CD8-positive, alpha-beta memory T cell (primary cell): ENCODE results near the gene LCNL1. TPM values are rescaled to one million over a fixed set of nuclear protein-coding genes. Genes with fewer than 3 reads are reported as not detected.

Experiments
- CTCF ChIA-PET: fragments of 350-600 bp; sonication (Branson Sonifier 250); formaldehyde crosslinking; loops from one replicate; lab custom pipeline; 2021; ENCODE audit warnings: antibody characterized with exemption; lab: Charles Lee
- POLR2A ChIA-PET: fragments of 350-600 bp; sonication (Branson Sonifier 250); formaldehyde crosslinking; loops from one replicate; lab custom pipeline; 2021; ENCODE audit warnings: antibody characterized with exemption; lab: Charles Lee
- DNase-seq, 5 donors: peaks; one replicate each; pipeline versions ENCODE4 v3.0.0 to v3.0.0-alpha.2; 2020 to 2022; ENCODE audit warnings: mixed read lengths in 1 of 5
- H3K27ac ChIP-seq: one replicate; pipeline ENCODE4 v1.7.0; 2013; ENCODE audit warnings: low read depth, mild to moderate bottlenecking, low read length, moderate library complexity
- H3K27me3 ChIP-seq: 2 replicates; pipeline ENCODE4 v1.7.0; 2013; ENCODE audit warnings: low read length, mild to moderate bottlenecking; ENCODE audit not compliant: insufficient read depth, poor library complexity, severe bottlenecking
- H3K36me3 ChIP-seq: 2 replicates; pipeline ENCODE4 v1.7.0; 2013; ENCODE audit warnings: mild to moderate bottlenecking, low read length, moderate library complexity; ENCODE audit not compliant: insufficient read depth
- H3K4me1 ChIP-seq: 2 replicates; pipeline ENCODE4 v1.7.0; 2013; ENCODE audit warnings: mild to moderate bottlenecking, low read length, moderate library complexity; ENCODE audit not compliant: insufficient read depth
- H3K4me3 ChIP-seq: 2 replicates; pipeline ENCODE4 v1.7.0; 2013; ENCODE audit warnings: mild to moderate bottlenecking, low read length
- H3K9me3 ChIP-seq: 2 replicates; pipeline ENCODE4 v1.7.0; 2013; ENCODE audit warnings: mild to moderate bottlenecking, low read length
- H3K27ac Mint-ChIP-seq, 8 donors: one replicate each; pipeline ENCODE4 v1.8.0; 2020 to 2021; ENCODE audit warnings: mixed read lengths in 8 of 8, mild to moderate bottlenecking in 6 of 8, inconsistent platforms in 3 of 8, moderate library complexity in 3 of 8
- H3K27me3 Mint-ChIP-seq, 2 donors: one replicate each; pipeline ENCODE4 v1.8.0; 2020 to 2021; ENCODE audit warnings: mixed read lengths in 2 of 2, mild to moderate bottlenecking in 1 of 2, moderate library complexity in 1 of 2
- H3K36me3 Mint-ChIP-seq, 3 donors: one replicate each; pipeline ENCODE4 v1.8.0; 2020 to 2021; ENCODE audit warnings: mixed read lengths in 3 of 3, inconsistent platforms in 1 of 3, mild to moderate bottlenecking in 1 of 3
- H3K4me1 Mint-ChIP-seq, 3 donors: one replicate each; pipeline ENCODE4 v1.8.0; 2020 to 2021; ENCODE audit warnings: mixed read lengths in 3 of 3, inconsistent platforms in 1 of 3, mild to moderate bottlenecking in 1 of 3
- H3K4me3 Mint-ChIP-seq, 7 donors: one replicate each; pipeline ENCODE4 v1.8.0; 2020 to 2021; ENCODE audit warnings: mixed read lengths in 7 of 7, mild to moderate bottlenecking in 6 of 7, moderate library complexity in 4 of 7, inconsistent platforms in 2 of 7
- H3K9me3 Mint-ChIP-seq, 5 donors: one replicate each; pipeline ENCODE4 v1.8.0; 2020 to 2022; ENCODE audit warnings: mixed read lengths in 5 of 5, mild to moderate bottlenecking in 3 of 5, moderate library complexity in 2 of 5, inconsistent platforms in 1 of 5
- polyA plus RNA-seq: library from polyadenylated mRNA; unstranded; fragments of 300-500 nt; fragmentation: Illumina TruSeq; gene quantifications from one replicate; pipeline ENCODE4 v1.2.3, GENCODE V29; 2021
- total RNA-seq, 2 experiments: library from RNA; stranded (reverse); gene quantifications; one replicate each; pipeline ENCODE4 v1.2.3, GENCODE V29; 2021

LCNL1 gene
- total and polyA plus RNA-seq, 3 experiments from 2014 or later, result 0.16 to 0.22 (median 0.20) TPM

DNA sequence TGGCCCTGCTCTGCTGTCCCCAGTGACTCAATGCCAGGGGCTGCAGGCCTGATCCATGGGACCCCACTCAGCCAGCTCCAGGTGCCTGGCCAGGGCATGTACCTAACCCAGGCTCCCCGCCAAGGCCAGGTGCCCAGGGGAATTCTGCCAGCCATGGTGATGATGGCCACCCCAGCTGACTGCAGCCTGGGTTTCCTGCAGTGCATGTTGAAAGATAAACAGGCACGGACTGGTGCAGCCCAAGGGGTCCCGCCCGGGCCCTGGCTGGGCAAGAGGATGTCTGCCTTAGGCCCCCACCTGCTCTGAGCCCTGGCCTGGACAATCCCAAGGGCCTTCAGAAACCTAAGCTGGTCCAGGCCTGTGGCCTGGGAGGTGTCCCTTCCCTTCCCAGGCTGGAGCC is 44.0 kb downstream of the LCNL1 start:
- Histone ChIP-seq H3K9me3 (no peaks in the 10 kb centered on the region), H3K4me3 (no peak overlapping the region), H3K36me3 (no peaks in the 10 kb centered on the region), H3K27me3 (no peaks in the 10 kb centered on the region), H3K4me1 (peaks cover 46% of the 10 kb centered on the region), H3K27ac (no peak overlapping the region)
- POLR2A ChIA-PET, result interaction anchor here (0.8 to 2.1 kb wide), 3 partner anchors 31 to 62 kb away, joined by 3 to 6 read pairs (median 4); partner anchors contain the start of genes CLIC3 and PAXX
- CTCF ChIA-PET, result interaction anchor here (1.4 to 7.8 kb wide), 8 partner anchors 9 to 185 kb away, joined by 3 to 72 read pairs (median 6); partner anchors contain the start of genes AJM1, CLIC3 and PAXX
- Mint-ChIP-seq H3K27ac (peak overlapping the region in 6 of 8 donors; percentile 7 to 90 (median 74)), H3K27me3 (no peaks in the 10 kb centered on the region), H3K4me1 (peaks cover 30 to 62% (median 35%) of the 10 kb centered on the region in 3 donors), H3K9me3 (no peaks in the 10 kb centered on the region), H3K4me3 (peak overlapping the region; percentile 84 to 94 (median 90)), H3K36me3 (peaks cover 0 to 4% (median 3%) of the 10 kb centered on the region in 3 donors)
- no peak for DNase-seq

- peaks cover 54% of the 10 kb centered on the region for H3K4me1 ChIP-seq
- DNase-seq, result no peak
- H3K9me3 ChIP-seq, result no peaks in the 10 kb centered on the region
- Mint-ChIP-seq H3K9me3 (no peaks in the 10 kb centered on the region), H3K27ac (peak within 1 kb of the TSS; percentile 73 to 96 (median 88)), H3K4me1 (peaks cover 35 to 70% (median 38%) of the 10 kb centered on the region in 3 donors), H3K27me3 (no peaks in the 10 kb centered on the region), H3K4me3 (peak within 1 kb of the TSS; percentile 84 to 95 (median 90)), H3K36me3 (peaks cover 0 to 1% (median 0%) of the 10 kb centered on the region in 3 donors)
- ChIA-PET CTCF (interaction anchor here (1.3 to 7.8 kb wide), 18 partner anchors 8 to 227 kb away, joined by 3 to 72 read pairs (median 6); partner anchors contain the start of genes AJM1, CLIC3, MAN1B1 and PAXX), POLR2A (interaction anchor here (0.8 to 2.1 kb wide), 2 partner anchors 31 to 63 kb away, joined by 3 to 6 read pairs; partner anchors contain the start of gene CLIC3)
- peak within 1 kb of the TSS; percentile 74 for H3K4me3 ChIP-seq
- no peaks in the 10 kb centered on the region for H3K27me3 ChIP-seq
- H3K36me3 ChIP-seq, result no peaks in the 10 kb centered on the region
- H3K27ac ChIP-seq, result peak within 1 kb of the TSS; percentile 61
These were observed 44.8 kb downstream of the LCNL1 start, which contains the start of gene ABCA2 for GRCh38 chr9:137027369-137028262. ABCA2 (minus strand) TSS chr9:137028237; CDS start chr9:137028140, 97 bp downstream.

GRCh38 chr9:137028263-137029057 is 45.7 kb downstream of the LCNL1 start:
- Histone ChIP-seq H3K36me3 (no peaks in the 10 kb centered on the region), H3K4me1 (peaks cover 55% of the 10 kb centered on the region), H3K4me3 (peak overlapping the region; percentile 74), H3K9me3 (no peaks in the 10 kb centered on the region), H3K27me3 (no peaks in the 10 kb centered on the region), H3K27ac (peak overlapping the region; percentile 61)
- CTCF ChIA-PET, result interaction anchor here (0.6 to 7.8 kb wide), 51 partner anchors 7 to 240 kb away, joined by 3 to 72 read pairs (median 5); partner anchors contain the start of genes AJM1, CLIC3, FBXW5 and MAN1B1
- peak overlapping the region; percentile 39 to 96 (median 86) for H3K27ac Mint-ChIP-seq
- no peaks in the 10 kb centered on the region for H3K27me3 Mint-ChIP-seq
- peak; percentile 65 to 77 (median 68) for DNase-seq
- peaks cover 0 to 1% (median 0%) of the 10 kb centered on the region in 3 donors for H3K36me3 Mint-ChIP-seq
- peak overlapping the region; percentile 82 to 95 (median 88) for H3K4me3 Mint-ChIP-seq
- H3K9me3 Mint-ChIP-seq, result no peaks in the 10 kb centered on the region
- H3K4me1 Mint-ChIP-seq, result peaks cover 39 to 76% (median 44%) of the 10 kb centered on the region in 3 donors
- POLR2A ChIA-PET, result interaction anchor here (0.6 kb wide), 1 partner anchor 85 kb away, joined by 3 read pairs; no protein-coding TSS in a partner anchor

GRCh38 chr9:137029058-137029936 is 46.5 kb downstream of the LCNL1 start:
- ChIA-PET CTCF (interaction anchor here (0.6 to 7.8 kb wide), 54 partner anchors 8 to 241 kb away, joined by 3 to 72 read pairs (median 5); partner anchors contain the start of genes AJM1, C8G, CLIC3 and FBXW5), POLR2A (interaction anchor here (0.6 to 1.6 kb wide), 2 partner anchors 54 to 85 kb away, joined by 3 to 5 read pairs; no protein-coding TSS in a partner anchor)
- Mint-ChIP-seq H3K27me3 (no peaks in the 10 kb centered on the region), H3K36me3 (peaks cover 0 to 1% (median 0%) of the 10 kb centered on the region in 3 donors), H3K9me3 (no peaks in the 10 kb centered on the region), H3K4me1 (peaks cover 43 to 73% (median 44%) of the 10 kb centered on the region in 3 donors), H3K27ac (peak overlapping the region; percentile 58 to 96 (median 90)), H3K4me3 (peak overlapping the region; percentile 82 to 95 (median 88))
- DNase-seq, result peak; percentile 58 to 76 (median 60)
- Histone ChIP-seq H3K27me3 (no peaks in the 10 kb centered on the region), H3K4me3 (peak overlapping the region; percentile 74), H3K36me3 (no peaks in the 10 kb centered on the region), H3K27ac (peak overlapping the region; percentile 61), H3K4me1 (peaks cover 55% of the 10 kb centered on the region), H3K9me3 (no peaks in the 10 kb centered on the region)

DNA sequence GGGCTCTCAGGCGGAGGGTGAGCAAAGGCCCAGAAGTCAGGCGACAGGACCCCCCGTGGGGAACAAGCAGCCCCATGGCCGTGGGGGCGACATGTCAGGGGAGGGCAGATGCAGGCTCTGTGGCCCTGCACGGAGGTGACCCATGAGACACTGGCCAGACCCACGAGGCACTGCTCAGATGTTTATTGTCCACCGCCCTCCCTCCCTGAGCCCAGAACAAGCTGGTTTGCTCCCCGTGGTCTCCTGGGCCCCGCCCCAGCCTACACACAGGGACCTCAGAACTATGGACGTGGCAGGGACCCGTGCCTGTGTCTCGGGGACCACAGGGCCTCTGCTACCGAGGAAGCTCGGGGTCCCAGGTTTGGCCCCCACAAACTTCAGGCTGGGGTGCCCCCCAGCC is 47.2 kb downstream of the LCNL1 start:
- Mint-ChIP-seq H3K27ac (peak overlapping the region in 7 of 8 donors; percentile 72 to 98 (median 90)), H3K4me3 (peak overlapping the region; percentile 82 to 95 (median 88)), H3K27me3 (no peaks in the 10 kb centered on the region), H3K36me3 (peaks cover 0 to 1% (median 0%) of the 10 kb centered on the region in 3 donors), H3K9me3 (no peaks in the 10 kb centered on the region), H3K4me1 (peaks cover 51 to 76% (median 51%) of the 10 kb centered on the region in 3 donors)
- Histone ChIP-seq H3K4me1 (peaks cover 62% of the 10 kb centered on the region), H3K27ac (peak overlapping the region; percentile 38), H3K9me3 (no peaks in the 10 kb centered on the region), H3K4me3 (peak overlapping the region; percentile 74), H3K36me3 (no peaks in the 10 kb centered on the region), H3K27me3 (no peaks in the 10 kb centered on the region)
- no peak for DNase-seq
- ChIA-PET POLR2A (interaction anchor here (1.6 kb wide), 1 partner anchor 55 kb away, joined by 5 read pairs; no protein-coding TSS in a partner anchor), CTCF (interaction anchor here (0.8 to 7.8 kb wide), 35 partner anchors 11 to 237 kb away, joined by 3 to 72 read pairs (median 6); partner anchors contain the start of genes AJM1, C8G, CLIC3 and FBXW5)

- H3K4me3 ChIP-seq, result peak overlapping the region; percentile 74
- peak in 4 of 5 donors; percentile 23 to 64 (median 48) for DNase-seq
- peak overlapping the region; percentile 78 to 98 (median 90) for H3K27ac Mint-ChIP-seq
- no peaks in the 10 kb centered on the region for H3K27me3 ChIP-seq
- H3K4me3 Mint-ChIP-seq, result peak overlapping the region; percentile 69 to 95 (median 88)
- CTCF ChIA-PET, result interaction anchor here (1.4 to 8.9 kb wide), 14 partner anchors 16 to 239 kb away, joined by 4 to 159 read pairs (median 14); partner anchors contain the start of genes AJM1, C8G, CLIC3 and FBXW5
- no peaks in the 10 kb centered on the region for H3K9me3 Mint-ChIP-seq
- POLR2A ChIA-PET, result interaction anchor here (1.6 kb wide), 1 partner anchor 56 kb away, joined by 5 read pairs; no protein-coding TSS in a partner anchor
- H3K4me1 Mint-ChIP-seq, result peaks cover 51 to 78% (median 56%) of the 10 kb centered on the region in 3 donors
- peaks cover 0 to 1% (median 0%) of the 10 kb centered on the region in 3 donors for H3K36me3 Mint-ChIP-seq
- no peaks in the 10 kb centered on the region for H3K9me3 ChIP-seq
- peak overlapping the region; percentile 38 for H3K27ac ChIP-seq
- H3K4me1 ChIP-seq, result peaks cover 69% of the 10 kb centered on the region
- no peaks in the 10 kb centered on the region for H3K36me3 ChIP-seq
- H3K27me3 Mint-ChIP-seq, result no peaks in the 10 kb centered on the region
These were observed 48.0 kb downstream of the LCNL1 start for GRCh38 chr9:137030538-137031527.
